Activated T-cell treated with anti-CD3 and anti-CD28 coated beads, Interleukin-2, amount 50 U/mL, for 4 hours (primary cell): Measurements from ENCODE around the gene SYCN. TPM values are rescaled to one million over a fixed set of nuclear protein-coding genes. Genes with fewer than 3 reads are reported as not detected.

ENCODE experiments used
- ATAC-seq, 2 donors: fragments of 200-7000 bp; cut with Tn5 transposase; one replicate each; pipeline ENCODE4 v1.10.0; 2021
- DNase-seq: peaks from one replicate; pipeline ENCODE4 v3.0.0-alpha.2; 2020
- H3K27me3 Mint-ChIP-seq: one replicate; pipeline ENCODE4 v1.8.0; 2021; ENCODE audit warnings: low read depth, mixed read lengths
- H3K36me3 Mint-ChIP-seq: one replicate; pipeline ENCODE4 v1.8.0; 2022; ENCODE audit warnings: mixed read lengths; ENCODE audit not compliant: insufficient read depth
- H3K4me1 Mint-ChIP-seq: one replicate; pipeline ENCODE4 v1.8.0; 2021; ENCODE audit warnings: low read depth, mixed read lengths
- H3K4me3 Mint-ChIP-seq: one replicate; pipeline ENCODE4 v1.8.0; 2021; ENCODE audit warnings: mild to moderate bottlenecking, moderate library complexity, mixed read lengths
- H3K9me3 Mint-ChIP-seq: one replicate; pipeline ENCODE4 v1.8.0; 2021; ENCODE audit warnings: mixed read lengths
- total RNA-seq, 3 donors: library from RNA; stranded (reverse); gene quantifications; one replicate each; pipeline ENCODE4 v1.2.1, GENCODE V29; 2021

Gene SYCN
- total RNA-seq, 3 donors from 2014 or later, result 0.37 to 0.58 TPM; not detected in 1

GRCh38 chr19:39209196-39209595 lies 5.1 kb upstream of the SYCN start:
- Mint-ChIP-seq H3K36me3 (no peaks in the 10 kb centered on the region), H3K4me3 (no peak overlapping the region), H3K27me3 (peaks cover 8% of the 10 kb centered on the region), H3K9me3 (no peaks in the 10 kb centered on the region), H3K4me1 (no peaks in the 10 kb centered on the region)
- ATAC-seq, result no peak
- no peak for DNase-seq

DNA sequence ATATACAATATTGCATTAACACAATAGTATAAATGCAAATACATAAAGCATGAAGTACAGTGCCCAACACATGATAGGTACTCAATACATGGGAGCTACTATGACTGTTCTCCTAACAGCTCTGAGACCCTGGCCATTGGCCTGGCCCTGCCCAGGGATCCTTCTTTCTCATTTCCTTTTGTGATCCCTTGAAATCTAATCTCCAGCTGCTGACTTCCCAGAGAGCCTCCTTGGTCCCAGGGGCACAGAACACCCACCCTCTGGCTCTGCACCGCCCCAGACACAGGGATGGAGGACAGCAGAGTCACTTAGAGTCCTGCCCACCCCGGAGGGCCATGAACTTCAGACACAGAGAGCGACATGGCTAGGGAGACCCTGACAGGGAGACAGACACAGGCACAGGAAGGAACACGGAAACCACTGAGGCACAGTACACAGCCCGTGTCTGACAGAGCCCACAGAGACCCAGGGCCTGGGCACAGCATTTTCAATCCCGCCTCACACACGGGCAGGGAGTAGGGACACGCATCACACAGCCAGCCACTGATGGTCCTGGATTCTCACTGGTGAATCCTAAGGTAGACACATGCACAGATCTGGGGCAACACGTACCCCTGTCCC lies 4.2 kb upstream of the SYCN start:
- ATAC-seq, result no peak
- no peak overlapping the region for H3K4me3 Mint-ChIP-seq
- H3K4me1 Mint-ChIP-seq, result no peaks in the 10 kb centered on the region
- H3K9me3 Mint-ChIP-seq, result no peaks in the 10 kb centered on the region
- H3K36me3 Mint-ChIP-seq, result no peaks in the 10 kb centered on the region
- DNase-seq, result no peak
- peaks cover 15% of the 10 kb centered on the region for H3K27me3 Mint-ChIP-seq

GRCh38 chr19:39207293-39207836 lies 3.3 kb upstream of the SYCN start:
- Mint-ChIP-seq H3K9me3 (no peaks in the 10 kb centered on the region), H3K27me3 (peaks cover 25% of the 10 kb centered on the region), H3K4me1 (no peaks in the 10 kb centered on the region), H3K36me3 (no peaks in the 10 kb centered on the region), H3K4me3 (no peak overlapping the region)
- no peak for DNase-seq
- no peak for ATAC-seq

- Mint-ChIP-seq H3K36me3 (no peaks in the 10 kb centered on the region), H3K4me3 (no peak overlapping the region), H3K27me3 (peaks cover 37% of the 10 kb centered on the region), H3K4me1 (no peaks in the 10 kb centered on the region), H3K9me3 (no peaks in the 10 kb centered on the region)
- ATAC-seq (no peak), DNase-seq (no peak)
These were observed 2.1 kb upstream of the SYCN start for GRCh38 chr19:39206122-39206521.

DNA sequence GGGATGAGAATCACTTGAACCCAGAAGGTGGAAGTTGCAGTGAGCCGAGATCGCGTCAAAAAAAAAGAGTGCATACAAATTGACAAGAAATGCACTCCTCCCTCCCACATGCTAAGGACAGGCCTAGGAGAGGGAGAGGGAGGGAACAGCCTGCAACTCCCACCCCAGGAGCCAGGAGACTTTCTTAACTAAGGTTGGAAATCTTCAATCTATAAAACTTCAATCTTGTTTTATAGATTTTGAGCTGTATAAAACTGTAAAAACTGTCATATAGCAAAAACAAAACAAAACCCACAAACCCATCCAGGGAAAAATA lies 1.3 kb upstream of the SYCN start:
- no peak for DNase-seq
- no peak for ATAC-seq
- Mint-ChIP-seq H3K4me1 (no peaks in the 10 kb centered on the region), H3K9me3 (no peaks in the 10 kb centered on the region), H3K4me3 (no peak overlapping the region), H3K27me3 (peaks cover 44% of the 10 kb centered on the region), H3K36me3 (no peaks in the 10 kb centered on the region)

DNA sequence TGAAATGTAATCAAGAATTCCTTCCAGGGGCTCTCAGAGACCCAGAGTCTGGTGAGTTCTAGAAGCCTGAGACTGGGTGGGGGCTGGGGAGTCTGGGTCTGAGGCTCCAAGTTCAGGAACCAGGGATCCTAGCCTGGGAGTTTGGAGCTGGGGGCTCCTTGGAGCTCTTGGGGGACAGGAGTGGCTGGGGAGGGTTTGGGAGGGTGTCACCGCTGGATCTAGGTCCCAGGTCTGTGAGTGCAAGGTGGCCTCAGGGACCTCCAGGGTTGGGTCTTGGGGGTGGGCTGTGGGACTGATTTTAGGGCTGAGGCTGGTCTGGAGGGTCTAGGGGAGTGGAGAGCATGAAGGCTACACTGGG lies 1.1 kb downstream of the SYCN start:
- Mint-ChIP-seq H3K27me3 (peaks cover 64% of the 10 kb centered on the region), H3K4me3 (no peak overlapping the region), H3K4me1 (no peaks in the 10 kb centered on the region), H3K9me3 (no peaks in the 10 kb centered on the region), H3K36me3 (no peaks in the 10 kb centered on the region)
- DNase-seq (no peak), ATAC-seq (no peak)

GRCh38 chr19:39200803-39201115 lies 3.3 kb downstream of the SYCN start:
- Mint-ChIP-seq H3K4me1 (peaks cover 15% of the 10 kb centered on the region), H3K4me3 (no peak overlapping the region), H3K36me3 (no peaks in the 10 kb centered on the region), H3K27me3 (peaks cover 82% of the 10 kb centered on the region), H3K9me3 (no peaks in the 10 kb centered on the region)
- DNase-seq (no peak), ATAC-seq (no peak)

DNA sequence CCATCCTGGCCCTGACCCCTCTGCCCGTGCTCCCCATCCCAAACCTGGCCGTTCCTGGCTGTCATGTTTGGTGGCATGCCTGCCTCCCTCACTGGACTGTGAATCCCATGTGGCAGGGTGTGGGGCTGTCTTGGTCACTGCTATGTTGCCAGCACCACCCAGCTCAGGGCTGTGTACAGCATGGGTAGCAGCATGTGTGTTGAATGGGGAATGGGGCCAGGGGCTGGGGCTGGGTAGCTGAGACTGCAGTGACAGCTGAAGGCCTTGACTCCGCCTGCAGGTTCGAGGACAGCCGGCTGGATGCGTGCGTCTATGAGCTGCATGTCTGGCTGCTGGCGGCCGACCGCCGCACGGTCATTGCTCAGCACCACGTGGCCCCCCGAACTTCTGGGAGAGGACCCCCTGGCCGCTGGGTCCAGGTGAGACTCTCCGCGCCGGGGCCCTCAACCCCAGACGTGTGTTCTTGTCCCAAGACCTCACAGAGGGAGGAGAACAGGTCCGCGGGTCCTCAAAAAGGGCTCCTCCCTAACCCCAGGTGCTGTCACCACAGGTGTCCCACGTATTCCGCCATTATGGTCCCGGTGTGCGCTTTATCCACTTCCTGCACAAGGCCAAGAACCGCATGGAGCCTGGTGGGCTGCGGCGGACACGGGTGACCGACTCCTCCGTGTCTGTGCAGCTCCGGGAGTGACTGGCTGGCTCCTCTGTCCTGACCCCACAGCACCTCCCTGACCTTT lies 3.8 kb downstream of the SYCN start:
- no peak for ATAC-seq
- H3K4me3 Mint-ChIP-seq, result no peak overlapping the region
- H3K4me1 Mint-ChIP-seq, result peaks cover 20% of the 10 kb centered on the region
- H3K27me3 Mint-ChIP-seq, result peaks cover 87% of the 10 kb centered on the region
- no peaks in the 10 kb centered on the region for H3K9me3 Mint-ChIP-seq
- no peaks in the 10 kb centered on the region for H3K36me3 Mint-ChIP-seq
- no peak for DNase-seq

DNA sequence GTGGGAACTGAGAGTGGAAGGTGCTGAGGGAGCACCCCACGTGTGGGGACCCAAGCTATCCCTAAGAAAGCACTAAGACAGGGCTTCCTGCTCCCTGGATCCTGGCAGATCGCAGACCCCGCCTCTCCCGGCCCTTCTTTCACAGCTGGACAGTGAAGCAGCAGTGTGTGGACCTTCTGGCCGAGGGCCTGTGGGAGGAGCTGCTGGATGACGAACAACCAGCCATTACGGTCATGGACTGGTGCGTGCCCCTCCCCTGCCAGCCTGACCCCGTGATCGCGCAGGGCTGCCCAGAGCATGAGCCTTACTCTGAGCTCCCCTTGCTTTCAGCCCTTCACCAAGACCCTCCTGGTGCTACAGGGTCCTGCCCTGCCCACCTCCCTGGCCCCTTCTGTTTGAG lies 5.0 kb downstream of the SYCN start:
- Mint-ChIP-seq H3K4me3 (no peak overlapping the region), H3K4me1 (peaks cover 23% of the 10 kb centered on the region), H3K27me3 (peaks cover 87% of the 10 kb centered on the region), H3K9me3 (no peaks in the 10 kb centered on the region), H3K36me3 (no peaks in the 10 kb centered on the region)
- no peak for DNase-seq
- no peak for ATAC-seq

- H3K36me3 Mint-ChIP-seq, result no peaks in the 10 kb centered on the region
- DNase-seq, result no peak
- no peaks in the 10 kb centered on the region for H3K9me3 Mint-ChIP-seq
- no peak for ATAC-seq
- H3K4me3 Mint-ChIP-seq, result no peak overlapping the region
- peaks cover 85% of the 10 kb centered on the region for H3K27me3 Mint-ChIP-seq
- peaks cover 23% of the 10 kb centered on the region for H3K4me1 Mint-ChIP-seq
These were observed 6.3 kb downstream of the SYCN start for GRCh38 chr19:39197808-39198207.

GRCh38 chr19:39196860-39197562 lies 7.1 kb downstream of the SYCN start, which contains the start of gene NCCRP1:
Gene NCCRP1 (plus strand): TSS chr19:39196964. CDS start chr19:39196983, 19 bp downstream.
- Mint-ChIP-seq H3K4me1 (peaks cover 23% of the 10 kb centered on the region), H3K27me3 (peaks cover 80% of the 10 kb centered on the region), H3K36me3 (no peaks in the 10 kb centered on the region), H3K9me3 (no peaks in the 10 kb centered on the region), H3K4me3 (peak within 1 kb of the TSS; percentile 22)
- peak; percentile 47 to 51 for ATAC-seq
- DNase-seq, result no peak

DNA sequence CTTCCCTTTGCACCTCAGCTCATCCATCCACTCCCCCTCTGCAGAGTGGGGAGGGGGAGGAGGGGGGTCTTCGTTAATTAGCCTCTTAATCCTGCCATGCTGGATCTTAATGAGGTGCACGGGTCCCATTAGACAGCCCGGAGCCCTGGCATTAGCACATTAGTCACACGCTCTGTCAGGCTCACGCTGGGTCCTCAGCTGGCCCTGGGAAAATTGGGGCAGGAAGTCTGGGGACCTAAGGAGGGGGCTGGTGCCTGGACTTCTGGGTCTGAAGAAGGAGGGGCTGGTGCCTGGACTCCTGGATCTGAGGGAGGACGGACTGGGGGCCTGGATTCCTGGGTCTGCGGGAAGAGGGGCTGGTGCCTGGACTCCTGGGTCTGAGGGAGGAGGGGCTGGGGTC lies 7.7 kb downstream of the SYCN start:
- peaks cover 23% of the 10 kb centered on the region for H3K4me1 Mint-ChIP-seq
- no peaks in the 10 kb centered on the region for H3K36me3 Mint-ChIP-seq
- no peak overlapping the region for H3K4me3 Mint-ChIP-seq
- no peak for DNase-seq
- peaks cover 77% of the 10 kb centered on the region for H3K27me3 Mint-ChIP-seq
- no peak for ATAC-seq
- H3K9me3 Mint-ChIP-seq, result no peaks in the 10 kb centered on the region

DNA sequence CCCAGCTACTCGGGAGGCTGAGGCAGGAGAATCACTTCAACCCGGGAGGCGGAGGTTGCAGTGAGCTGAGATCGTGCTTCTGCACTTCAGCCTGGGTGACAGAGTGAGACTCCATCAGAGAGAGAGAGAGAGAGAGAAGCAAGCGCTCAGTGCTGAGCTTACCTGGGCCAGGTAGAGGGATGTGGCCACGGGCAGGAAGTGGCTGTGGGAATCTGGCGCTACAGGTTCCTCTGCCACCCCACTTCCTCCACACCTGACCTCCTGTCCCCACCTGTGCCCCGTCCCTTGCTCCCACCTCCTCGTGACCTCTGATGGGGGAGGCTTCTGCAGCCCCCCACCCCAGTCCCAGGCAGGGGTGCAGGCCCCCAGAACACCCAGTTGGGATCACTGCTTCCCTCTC lies 8.3 kb downstream of the SYCN start:
- Mint-ChIP-seq H3K27me3 (peaks cover 72% of the 10 kb centered on the region), H3K9me3 (no peaks in the 10 kb centered on the region), H3K4me3 (peak overlapping the region; percentile 22), H3K36me3 (no peaks in the 10 kb centered on the region), H3K4me1 (peaks cover 23% of the 10 kb centered on the region)
- ATAC-seq (no peak), DNase-seq (no peak)

DNA sequence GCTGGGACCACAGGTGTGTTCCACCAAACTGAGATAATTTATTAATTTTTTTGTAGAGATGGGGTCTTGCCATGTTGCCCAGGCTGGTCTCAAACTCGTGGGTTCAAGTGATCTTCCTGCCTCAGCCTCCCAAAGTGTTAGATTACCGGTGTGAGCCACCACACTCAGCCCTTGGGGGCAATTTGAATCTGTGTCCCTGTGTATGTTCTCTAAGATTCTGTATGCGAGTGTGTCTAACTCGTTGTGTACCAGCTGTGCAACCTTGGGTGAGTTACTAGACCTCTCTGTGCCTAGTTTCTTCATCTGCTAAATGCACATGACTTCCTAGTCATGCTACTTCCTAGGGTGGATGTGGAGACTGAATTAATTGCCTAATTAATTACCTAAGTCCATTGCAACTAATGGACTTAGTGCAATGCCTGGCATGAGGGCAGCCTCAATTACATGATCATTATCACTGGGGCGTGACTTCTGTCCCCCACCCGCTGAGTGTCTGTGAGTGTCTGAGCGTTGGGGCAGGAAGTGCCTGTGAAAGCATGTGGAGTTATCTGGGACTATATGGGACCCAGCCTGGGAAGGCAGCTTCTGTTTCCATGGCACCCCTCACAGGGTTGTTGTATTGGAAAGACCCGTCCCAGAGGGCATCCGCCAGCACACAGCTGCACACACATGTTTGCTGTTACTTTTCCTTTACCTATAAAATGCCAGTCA lies 9.1 kb downstream of the SYCN start:
- Mint-ChIP-seq H3K4me1 (peaks cover 23% of the 10 kb centered on the region), H3K9me3 (no peaks in the 10 kb centered on the region), H3K4me3 (no peak overlapping the region), H3K27me3 (peaks cover 64% of the 10 kb centered on the region), H3K36me3 (no peaks in the 10 kb centered on the region)
- DNase-seq (no peak), ATAC-seq (no peak)
